ENCODE data around the gene MAP4K4.

The MAP4K4 gene

DNA sequence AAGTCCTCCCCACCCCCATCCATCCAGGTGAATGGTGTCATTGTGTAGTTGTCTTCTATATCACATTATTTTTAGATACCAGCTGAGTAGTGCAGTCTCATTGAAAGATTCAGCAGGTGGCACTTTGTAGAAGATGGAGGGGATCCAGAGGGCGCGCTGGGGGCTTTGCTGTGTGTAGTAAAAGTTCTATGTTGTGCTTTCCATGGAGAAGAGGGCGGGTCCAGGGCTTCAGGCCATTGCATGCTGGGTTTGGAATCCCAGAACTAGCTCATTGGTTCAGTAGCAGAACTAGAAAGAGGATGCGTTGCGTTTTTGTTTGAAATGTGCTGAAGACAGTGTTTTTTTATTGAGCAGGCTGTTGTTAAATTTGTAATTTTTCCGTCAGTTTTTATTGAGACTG, 120.0 kb downstream of the MAP4K4 start:
- DNase-seq (ENCODE audit: low spot score), result no peak

DNA sequence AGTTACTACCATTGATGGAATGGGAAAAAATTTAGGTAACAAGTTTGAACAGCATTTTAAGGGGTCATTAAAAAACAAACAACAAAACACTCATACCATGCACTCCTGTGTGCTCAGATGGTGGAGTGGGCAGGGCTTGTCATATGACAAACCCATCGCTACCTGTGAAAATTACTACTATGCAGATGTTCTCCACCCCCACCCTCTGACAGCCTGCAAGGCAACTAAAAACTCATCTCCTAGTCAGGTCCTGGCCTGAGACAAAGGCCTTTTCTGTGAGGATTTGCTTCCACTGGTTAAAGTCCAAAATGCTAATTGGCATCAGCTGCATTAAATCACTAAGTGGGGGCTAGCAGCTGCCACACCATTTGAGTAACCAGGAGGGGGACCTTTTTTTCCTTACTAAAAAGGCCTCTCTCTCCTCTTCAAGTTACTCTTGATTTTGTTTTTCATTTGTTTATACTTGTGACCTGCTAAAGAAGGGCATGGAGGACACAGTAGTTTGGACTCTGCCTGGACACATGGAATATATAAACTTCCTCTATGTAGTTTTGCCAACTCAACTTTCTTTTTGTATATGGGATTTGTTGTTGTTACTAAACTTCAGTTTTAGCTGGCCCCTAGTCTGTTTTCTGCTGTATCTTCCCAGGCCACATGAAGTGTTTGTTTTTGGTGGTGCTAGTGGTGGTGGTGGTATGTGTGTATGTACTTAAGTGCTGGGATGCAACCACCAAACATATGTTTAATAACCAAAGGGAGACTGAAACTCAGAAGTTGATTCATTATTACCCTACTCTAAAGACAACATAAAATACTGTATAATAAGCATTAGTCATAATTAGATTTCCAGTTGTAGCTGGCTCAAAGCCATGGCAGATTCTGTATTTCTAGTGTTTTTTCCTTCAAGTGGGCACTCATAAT, 121.3 kb downstream of the MAP4K4 start:
- DNase-seq (ENCODE audit: low spot score), result no peak

DNA sequence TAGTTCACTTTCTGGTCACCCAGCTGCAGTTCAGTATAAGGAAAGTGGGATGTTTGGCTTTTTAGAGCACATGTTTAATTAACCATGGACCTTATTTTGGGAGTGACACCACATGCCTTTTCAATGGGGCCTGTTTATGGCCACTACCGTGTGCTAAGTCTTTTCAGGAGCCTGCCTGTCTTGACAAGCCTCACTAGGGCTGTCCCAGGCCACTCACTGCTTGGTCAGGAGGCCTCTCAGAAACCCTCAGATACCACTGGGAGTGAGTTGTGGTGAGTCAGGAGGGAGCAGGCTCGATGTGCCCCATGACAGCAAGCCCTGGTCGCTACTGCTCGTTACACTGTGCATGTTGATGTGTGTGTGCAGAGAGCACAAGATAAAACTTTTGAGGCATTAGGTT, 123.0 kb downstream of the MAP4K4 start:
- DNase-seq (ENCODE audit: low spot score), result no peak

DNA sequence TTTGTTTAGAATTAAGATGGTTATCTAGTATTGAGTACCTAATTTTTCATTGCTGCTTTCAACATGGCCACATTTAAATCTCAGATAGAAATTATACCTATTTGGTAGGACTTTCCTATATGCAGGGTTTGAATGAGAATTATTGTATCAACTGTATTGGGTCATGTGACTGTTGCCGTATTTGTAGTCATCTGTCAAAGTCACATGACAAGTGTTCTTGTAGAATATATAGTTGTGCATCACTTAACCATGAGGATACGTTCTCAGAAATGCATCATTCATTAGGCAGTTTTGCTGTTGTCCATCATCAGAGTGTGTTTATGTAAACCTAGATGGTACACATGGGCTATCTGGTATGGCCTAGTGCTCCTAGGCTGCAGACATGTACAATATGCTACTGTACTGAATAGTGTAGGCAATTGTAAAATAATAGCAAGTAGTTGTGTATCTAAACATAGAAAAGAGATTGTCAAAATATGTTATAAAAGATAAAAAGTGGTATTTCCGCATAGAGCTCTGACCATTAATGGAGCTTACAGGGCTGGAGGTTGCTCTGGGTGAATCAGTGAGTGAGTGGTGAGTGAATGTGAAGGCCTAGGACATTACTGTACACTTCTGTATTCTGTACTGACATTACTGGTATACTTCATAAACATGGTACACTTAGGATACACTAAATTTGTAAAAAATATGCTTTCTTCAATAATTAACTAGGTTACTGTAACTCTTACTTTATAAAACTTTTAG, 123.7 kb downstream of the MAP4K4 start:
- no peak for DNase-seq (ENCODE audit: low spot score)

DNA sequence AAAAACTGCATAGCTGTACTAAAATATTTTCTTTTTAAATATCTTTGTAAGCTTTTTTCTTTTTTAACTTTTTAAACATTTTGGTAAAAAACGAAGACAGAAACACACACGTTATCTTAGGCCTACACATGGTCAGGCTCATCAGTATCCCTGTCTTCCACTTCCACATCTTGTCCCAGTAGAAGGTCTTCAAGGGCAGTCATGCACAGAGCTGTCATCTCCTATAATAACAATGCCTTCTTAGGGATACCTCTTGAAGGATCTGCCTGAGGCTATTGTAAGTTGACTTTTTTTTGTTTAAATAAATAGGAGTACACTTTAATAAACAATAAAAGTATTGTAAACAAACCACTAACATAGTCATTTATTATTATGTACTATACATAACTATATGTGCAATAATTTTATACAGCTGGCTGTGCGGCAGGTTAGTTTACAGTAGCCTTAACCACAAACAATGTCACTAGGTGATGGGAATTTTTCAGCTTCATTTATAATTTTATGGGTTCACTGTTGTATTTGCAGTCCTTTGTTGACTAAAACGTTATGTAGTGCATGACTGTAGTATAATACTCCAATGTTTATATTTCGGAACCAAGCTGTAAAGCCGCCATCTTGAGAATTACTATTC, 124.4 kb downstream of the MAP4K4 start:
- no peak for DNase-seq (ENCODE audit: low spot score)

DNA sequence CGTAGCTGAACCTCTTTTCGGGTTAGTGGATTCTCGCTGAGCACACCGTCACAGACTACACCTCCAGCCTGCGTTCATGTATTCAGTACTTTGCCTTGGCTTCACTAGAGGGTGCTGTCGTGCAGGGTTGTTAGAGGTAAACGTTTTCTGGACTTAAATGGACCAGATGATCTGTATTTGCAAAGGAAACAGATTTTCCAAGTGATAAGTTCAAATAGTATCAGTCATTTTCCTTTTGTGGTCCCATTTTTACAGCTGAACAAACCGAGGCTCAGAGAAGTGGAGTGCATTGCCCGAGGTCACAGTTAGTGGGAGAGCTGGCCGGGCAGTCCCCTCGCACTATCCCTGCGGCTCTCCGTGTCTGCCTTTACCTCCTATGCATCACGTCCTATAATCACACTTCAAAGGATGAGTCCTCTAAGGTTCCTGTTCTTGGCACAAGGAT, 125.9 kb downstream of the MAP4K4 start:
- DNase-seq (ENCODE audit: low spot score), result peak; percentile 53

DNA sequence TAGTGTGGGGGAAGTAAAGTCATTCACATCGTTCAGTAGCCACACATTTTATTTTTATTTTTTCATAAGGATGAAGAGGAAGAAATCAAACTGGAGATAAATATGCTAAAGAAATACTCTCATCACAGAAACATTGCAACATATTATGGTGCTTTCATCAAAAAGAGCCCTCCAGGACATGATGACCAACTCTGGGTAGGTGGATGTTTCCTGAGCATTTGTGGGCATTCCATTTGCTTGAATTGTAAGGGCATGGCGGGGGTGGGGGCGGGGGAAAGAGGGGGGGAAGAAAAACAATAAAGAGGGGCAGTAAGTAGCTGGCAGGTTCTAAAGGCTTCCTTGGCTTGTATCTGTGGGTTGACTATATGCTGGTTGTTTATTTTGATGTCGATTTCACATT, 126.4 kb downstream of the MAP4K4 start:
- DNase-seq (ENCODE audit: low spot score), result no peak

DNA sequence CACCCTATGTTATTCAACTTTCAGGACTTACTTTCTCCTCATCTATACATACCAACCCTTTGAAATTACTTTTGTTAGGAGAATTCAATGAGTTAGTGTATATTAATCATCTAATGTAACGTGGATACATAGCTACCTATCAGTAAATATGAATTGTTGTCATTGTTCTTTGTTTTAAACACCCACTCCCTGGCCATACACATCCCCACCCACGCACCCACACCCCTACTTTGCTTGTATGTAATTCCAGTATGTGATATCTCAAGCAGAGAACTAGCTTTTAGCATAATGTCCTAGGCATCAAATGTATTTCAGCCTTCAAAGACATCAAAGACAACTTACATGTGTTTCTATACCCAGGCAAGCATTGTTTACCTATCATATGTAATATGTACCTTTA, 129.2 kb downstream of the MAP4K4 start:
- DNase-seq (ENCODE audit: low spot score), result no peak

DNA sequence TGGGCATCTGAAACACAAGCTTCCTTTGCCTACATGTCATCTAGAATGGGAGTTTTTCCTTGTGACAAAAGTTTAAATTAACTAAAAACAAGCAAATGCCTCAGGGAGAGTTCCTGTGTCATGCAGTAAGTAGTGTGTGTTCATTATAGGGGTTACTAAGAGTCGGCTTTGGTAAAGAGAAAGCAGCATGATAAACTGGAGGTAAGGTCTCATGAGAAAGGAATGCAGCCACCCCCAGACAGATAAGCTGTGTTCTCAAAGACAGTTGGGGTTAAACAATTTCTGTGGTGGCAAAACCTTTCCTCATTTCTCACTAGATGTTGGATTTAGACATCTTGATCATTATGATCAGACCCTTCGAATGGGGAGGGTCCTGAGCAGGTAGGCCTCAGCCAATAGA, 129.7 kb downstream of the MAP4K4 start:
- no peak for DNase-seq (ENCODE audit: low spot score)

DNA sequence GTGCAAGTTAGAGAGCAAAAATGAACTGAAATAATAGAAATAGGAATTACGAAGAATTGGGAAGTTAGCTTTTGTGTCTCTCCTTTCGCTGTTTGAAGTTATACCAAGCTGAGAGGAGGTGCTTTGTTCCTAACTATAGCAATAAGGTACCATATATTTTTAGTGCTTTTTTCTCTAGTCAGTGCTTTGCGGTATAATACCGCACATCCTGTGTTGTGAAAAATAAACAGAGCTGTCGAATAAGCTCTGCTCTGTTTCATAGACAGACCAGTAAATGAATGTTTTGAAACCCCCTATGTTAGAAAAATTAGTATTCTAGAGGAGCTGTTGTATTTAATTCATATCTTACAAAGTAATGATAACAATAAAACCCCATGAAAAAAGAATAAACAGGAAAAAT, 130.8 kb downstream of the MAP4K4 start:
- no peak for DNase-seq (ENCODE audit: low spot score)

DNA sequence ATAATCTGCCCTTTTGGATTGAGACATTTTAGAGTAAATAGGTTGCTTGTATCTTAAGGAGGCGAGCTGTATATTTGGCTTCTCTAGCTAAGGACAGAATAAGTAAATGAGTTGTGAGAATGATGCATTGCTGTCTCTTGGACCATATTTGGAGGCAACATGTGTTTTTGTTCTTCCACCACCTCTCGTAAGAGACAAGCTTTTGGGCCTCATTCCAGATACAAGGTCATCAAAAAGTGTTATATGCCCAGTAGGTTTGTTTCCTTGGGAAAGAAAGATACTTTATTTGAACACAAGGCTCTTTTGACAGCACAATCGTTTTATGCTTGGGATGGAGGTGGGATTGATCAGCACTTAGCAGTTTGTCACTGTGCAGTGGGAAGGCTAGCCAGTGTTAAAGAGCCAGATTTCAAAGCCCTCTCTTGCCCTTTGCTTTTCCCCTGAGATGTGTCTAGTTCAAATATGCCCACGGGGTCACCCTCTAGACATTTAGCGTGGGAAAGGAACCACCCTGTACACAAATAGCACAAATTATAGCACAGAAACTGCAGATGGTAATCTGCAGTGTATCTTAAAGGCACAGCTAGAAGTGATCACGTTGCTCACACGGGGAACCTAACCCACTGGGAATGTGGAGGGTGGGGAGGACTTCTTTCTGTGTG, 131.3 kb downstream of the MAP4K4 start:
- DNase-seq (ENCODE audit: low spot score), result no peak

DNA sequence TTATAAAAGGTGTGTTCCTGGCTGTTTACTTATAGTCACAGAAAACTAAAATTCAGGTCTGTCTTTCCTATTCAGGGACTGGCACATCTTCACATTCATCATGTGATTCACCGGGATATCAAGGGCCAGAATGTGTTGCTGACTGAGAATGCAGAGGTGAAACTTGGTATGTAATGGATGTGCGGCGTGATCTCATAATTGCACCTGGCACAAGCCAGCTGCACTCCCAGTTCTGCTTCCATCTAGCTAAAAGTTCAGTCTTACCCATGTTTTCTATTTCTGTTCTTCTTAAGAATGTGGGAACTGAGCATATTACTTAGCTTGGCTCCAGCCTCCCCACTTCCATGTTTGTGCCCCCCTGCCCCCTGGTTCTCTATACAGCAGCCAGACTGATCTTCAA, 131.9 kb downstream of the MAP4K4 start:
- DNase-seq (ENCODE audit: low spot score), result no peak

DNA sequence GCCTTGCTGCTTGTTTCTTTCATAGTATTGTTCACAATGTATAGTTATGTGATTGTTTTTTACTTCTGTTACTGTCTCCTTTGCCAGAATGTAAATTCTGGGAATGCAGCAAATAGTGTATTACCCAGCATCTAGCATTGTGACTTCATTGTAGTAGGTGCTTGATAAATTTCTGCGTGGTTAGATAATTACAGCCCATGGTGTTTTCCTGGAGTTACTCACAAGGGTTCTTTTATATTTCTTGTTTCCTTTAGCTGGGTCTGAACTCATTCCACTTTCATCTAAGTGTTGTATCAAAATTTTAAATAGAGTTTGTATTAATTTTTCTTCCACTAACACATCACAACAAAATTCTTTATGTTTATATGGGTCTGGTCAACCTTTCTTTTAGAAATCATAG, 132.6 kb downstream of the MAP4K4 start:
- DNase-seq (ENCODE audit: low spot score), result no peak

DNA sequence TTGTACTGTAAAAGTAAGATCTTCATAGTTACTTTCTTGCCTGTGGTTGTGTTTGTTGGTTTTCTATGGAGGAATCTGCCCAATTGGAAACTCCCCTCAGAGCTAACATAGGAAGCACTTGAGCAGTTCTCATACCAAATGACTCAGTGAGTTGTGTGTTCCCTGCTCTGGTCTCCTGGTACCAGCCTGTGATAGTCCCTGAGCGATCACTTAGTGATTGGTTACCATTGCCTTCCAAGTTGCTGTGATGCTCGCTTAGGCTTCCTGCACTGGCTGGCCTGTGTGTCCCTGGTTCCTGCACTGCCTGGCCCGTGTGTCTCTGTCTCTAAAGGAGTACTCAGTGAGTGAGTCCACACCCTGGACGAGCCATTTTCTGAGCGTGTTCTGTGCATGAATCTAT, 133.0 kb downstream of the MAP4K4 start:
- no peak for DNase-seq (ENCODE audit: low spot score)

DNA sequence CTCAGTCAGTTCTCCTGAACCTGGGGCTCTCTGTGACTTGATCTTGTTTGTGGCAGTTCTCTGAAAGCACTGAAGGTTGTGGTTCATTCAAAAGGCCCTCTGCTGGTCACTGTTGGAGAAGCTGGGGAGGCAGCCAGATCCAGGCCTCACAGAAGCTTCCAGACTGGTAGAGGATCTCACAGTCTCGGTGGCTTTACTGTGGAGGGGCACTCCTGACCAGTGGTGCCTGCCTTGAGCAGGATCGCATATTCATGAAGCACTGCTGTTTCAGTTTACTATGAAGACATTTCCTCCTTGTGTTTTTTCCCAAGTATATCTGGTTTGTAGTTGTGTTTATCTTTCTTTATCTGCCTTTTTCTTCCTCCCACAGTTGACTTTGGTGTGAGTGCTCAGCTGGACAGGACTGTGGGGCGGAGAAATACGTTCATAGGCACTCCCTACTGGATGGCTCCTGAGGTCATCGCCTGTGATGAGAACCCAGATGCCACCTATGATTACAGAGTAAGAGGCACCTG, 133.9 kb downstream of the MAP4K4 start:
- DNase-seq (ENCODE audit: low spot score), result peak; percentile 93

DNA sequence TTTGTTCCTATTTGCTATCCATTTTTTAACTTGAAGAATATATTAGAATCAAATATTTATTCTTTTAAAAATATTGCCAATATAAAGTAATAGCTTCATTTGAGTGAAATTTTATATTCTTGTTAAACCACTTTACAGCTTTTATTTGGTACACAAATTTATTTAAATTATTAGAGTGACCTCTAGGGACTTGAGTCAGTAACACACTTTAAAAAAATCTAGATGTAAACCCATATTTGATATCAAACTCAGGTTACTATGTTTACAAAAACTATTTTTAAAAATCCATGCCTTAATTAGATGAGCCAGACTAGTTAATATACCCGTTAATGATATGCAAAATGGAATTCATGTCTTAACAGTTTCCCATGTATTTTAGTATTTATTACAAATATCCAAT, 134.6 kb downstream of the MAP4K4 start:
- DNase-seq (ENCODE audit: low spot score), result peak; percentile 49

DNA sequence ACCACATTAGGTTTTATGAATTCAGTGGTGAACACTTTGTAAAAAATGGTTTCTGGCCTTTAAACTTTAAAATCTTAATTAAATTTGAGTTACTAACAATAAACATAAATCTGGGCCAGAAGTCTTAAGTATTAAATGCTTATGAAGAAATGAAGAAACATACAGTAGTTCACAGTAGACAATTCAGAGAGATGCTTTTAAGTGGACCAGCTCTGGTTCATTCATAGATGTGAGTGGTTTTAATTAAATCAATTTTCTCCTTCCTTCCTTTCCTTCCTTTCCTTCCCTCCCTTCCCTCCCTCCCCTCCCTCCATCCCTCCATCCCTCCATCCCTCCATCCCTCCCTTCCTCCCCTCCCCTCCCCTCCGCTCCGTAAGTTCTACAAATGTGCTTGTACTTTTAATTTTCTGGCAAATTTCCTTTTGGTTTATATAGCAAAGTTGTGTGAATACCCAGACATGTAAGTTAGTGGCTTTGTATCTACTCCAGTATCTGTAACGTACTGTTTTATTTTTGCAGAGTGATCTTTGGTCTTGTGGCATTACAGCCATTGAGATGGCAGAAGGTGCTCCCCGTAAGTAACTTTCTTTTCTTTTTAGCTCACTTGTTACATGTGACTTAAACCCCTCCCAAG, 136.5 kb downstream of the MAP4K4 start:
- DNase-seq (ENCODE audit: low spot score), result no peak

DNA sequence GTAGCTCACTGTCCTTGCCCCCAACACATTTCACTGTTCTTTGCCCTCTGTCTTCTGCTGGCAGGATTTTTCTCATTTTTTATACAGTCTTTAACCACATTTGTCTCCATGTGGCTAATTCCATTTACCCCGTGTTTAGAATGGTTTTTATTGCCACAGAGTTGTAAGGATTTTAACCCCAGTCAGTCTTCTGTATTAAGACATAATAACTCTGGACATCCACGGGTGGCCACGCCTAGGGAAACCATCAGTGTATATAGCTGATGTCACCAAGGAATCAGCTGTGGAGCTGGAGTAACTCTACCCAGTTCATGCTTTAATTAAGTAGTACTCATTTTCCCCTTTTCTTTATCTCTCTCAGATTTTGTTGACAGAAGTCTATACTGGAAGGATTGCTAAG, 139.8 kb downstream of the MAP4K4 start:
- no peak for DNase-seq (ENCODE audit: low spot score)

DNA sequence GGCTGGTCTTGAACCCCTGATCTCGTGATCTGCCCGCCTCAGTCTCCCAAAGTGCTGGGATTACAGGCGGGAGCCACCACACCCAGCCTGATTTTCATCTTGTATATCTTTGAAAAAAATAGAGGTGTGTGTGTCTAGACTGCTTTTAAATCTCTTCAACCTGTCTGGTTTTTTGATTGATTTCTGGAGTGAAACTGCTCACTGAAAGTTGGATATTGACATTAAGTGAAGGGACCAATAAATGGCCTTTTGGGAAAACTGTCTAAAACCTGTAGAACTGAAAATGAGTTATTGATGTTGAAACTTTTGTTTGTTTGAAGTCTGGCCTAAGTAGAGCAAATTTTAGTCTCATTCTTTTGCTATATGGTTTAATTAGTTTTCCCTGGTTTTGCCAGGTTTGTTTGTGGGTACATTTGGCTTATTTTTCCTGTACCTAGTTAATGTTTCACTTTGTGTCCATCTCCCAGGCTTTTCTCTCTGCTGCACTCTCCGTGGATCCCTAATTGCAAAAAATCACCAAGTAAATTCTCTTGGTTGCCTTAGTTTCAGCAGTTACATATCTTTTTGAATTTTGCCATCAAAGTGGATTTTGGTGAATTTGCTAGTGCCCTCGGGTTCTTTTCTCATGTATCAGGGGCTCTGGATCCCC, 144.3 kb downstream of the MAP4K4 start:
- no peak for DNase-seq (ENCODE audit: low spot score)

DNA sequence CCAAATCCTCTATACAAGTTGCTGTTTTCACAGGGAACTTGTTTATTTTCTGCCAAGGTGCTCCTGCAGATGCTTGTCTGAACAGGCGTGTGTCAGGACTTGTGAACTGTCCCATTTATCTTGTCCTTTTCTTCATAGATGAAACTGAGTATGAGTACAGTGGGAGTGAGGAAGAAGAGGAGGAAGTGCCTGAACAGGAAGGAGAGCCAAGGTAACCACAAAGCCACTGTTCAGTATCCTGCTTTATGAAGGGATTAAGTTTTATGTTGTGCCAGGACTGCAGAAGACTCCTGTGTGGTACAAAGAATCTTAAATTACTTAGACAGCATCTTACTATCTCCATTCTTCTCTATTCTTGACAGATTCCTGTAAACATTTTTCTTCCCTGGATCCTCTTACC, 145.0 kb downstream of the MAP4K4 start:
- DNase-seq (ENCODE audit: low spot score), result no peak

DNA sequence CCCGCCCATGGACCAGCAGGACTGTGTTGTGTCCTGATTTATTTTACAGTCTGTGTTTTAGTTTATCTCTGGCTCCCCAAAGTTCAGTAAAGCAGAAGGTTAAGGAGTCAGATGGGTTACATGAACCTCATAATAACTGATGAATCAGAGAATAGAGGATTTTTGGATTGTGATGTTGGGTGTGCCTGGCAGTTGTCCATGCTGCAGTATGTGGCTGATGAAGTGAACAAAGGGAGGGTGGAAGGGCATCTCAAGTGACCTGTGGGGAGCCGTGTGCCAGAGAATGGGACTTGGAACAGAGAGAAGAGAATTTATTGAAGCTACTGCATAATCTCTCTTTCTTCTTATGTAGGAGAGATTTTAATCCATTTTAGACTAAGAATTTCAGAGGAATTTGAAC, 145.5 kb downstream of the MAP4K4 start:
- DNase-seq (ENCODE audit: low spot score), result no peak

All from cerebellar cortex (tissue), 1 donor.